NT2/D1 (cell line): ENCODE data around the gene USP20.

Source experiments
- SUZ12 ChIP-seq: IDR thresholded peaks from 2 replicates; pipeline ENCODE4 v1.6.1; 2011; ENCODE audit not compliant: insufficient read length, insufficient read depth; ENCODE audit errors: extremely low read depth
- YY1 ChIP-seq: IDR thresholded peaks from 2 replicates; pipeline ENCODE4 v1.6.1; 2011; ENCODE audit not compliant: insufficient read length, insufficient read depth
- ZNF274 ChIP-seq: IDR thresholded peaks from 2 replicates; pipeline ENCODE4 v1.6.1; 2011; ENCODE audit warnings: mild to moderate bottlenecking, low read depth, low read length

GRCh38 chr9:129895376-129896268 lies 60.4 kb downstream of the USP20 start:
- TF ChIP-seq ZNF274 (no peak), YY1 (no peak), SUZ12 (no peak)
